HG03280 (cell line): Measurements from ENCODE around the gene GANAB.
"Not testable (repeated sequence)": the region's sequence is repeated elsewhere in the genome, so short reads cannot be mapped to it uniquely, and the experiment has no call there.

Source experiments
- ATAC-seq: cut with Tn5 transposase; IDR thresholded peaks from one replicate; pipeline ENCODE4 v1.9.1; 2021; ENCODE audit warnings: mild to moderate bottlenecking, moderate library complexity; ENCODE audit not compliant: unreplicated experiment

GANAB gene

GRCh38 chr11:62645946-62646824 lies at the start of gene GANAB:
Gene GANAB, minus strand, starts transcription at chr11:62646613. Its CDS starts 14 bp downstream, at chr11:62646599.
- peak; percentile 95 for ATAC-seq

- ATAC-seq, result peak; percentile 73
Observed at GRCh38 chr11:62694455-62695167, 48.2 kb upstream of the GANAB start.

GRCh38 chr11:62693624-62694023 lies 47.2 kb upstream of the GANAB start:
- not testable (repeated sequence) for ATAC-seq

GRCh38 chr11:62689421-62690183 lies 43.2 kb upstream of the GANAB start, which contains the start of gene LRRN4CL:
Gene LRRN4CL, minus strand, starts transcription at chr11:62689530. Its CDS starts 1,022 bp downstream, at chr11:62688508.
- ATAC-seq, result no peak

GRCh38 chr11:62688491-62688890 lies 42.1 kb upstream of the GANAB start:
- ATAC-seq, result no peak

GRCh38 chr11:62687508-62688396 lies 41.3 kb upstream of the GANAB start:
- ATAC-seq, result no peak

- no peak for ATAC-seq
Observed at GRCh38 chr11:62682518-62682917, 36.1 kb upstream of the GANAB start.

- ATAC-seq, result peak; percentile 61
Observed at GRCh38 chr11:62680825-62681240, 34.4 kb upstream of the GANAB start.

- peak; percentile 73 for ATAC-seq
Observed at GRCh38 chr11:62678770-62679696, 32.6 kb upstream of the GANAB start, which contains the start of gene UBXN1. Gene UBXN1, minus strand, starts transcription at chr11:62679073. Its CDS starts 150 bp downstream, at chr11:62678923.

GRCh38 chr11:62678433-62678769 lies 32.0 kb upstream of the GANAB start:
- peak; percentile 7 for ATAC-seq

- no peak for ATAC-seq
Observed at GRCh38 chr11:62677714-62678113, 31.3 kb upstream of the GANAB start.

GRCh38 chr11:62677156-62677555 lies 30.7 kb upstream of the GANAB start:
- ATAC-seq, result no peak

GRCh38 chr11:62676698-62677097 lies 30.3 kb upstream of the GANAB start:
- ATAC-seq, result no peak

- ATAC-seq, result not testable (repeated sequence)
Observed at GRCh38 chr11:62675415-62675814, 29.0 kb upstream of the GANAB start.

- no peak for ATAC-seq
Observed at GRCh38 chr11:62673196-62673525, 26.7 kb upstream of the GANAB start.

- peak; percentile 52 for ATAC-seq
Observed at GRCh38 chr11:62671608-62672389, 25.4 kb upstream of the GANAB start, which contains the start of the genes LBHD1 and UQCC3. Gene LBHD1, minus strand, starts transcription at chr11:62672267. Its CDS starts 2,236 bp downstream, at chr11:62670031. Gene UQCC3, plus strand, starts transcription at chr11:62671673. Its CDS starts 73 bp downstream, at chr11:62671746.

GRCh38 chr11:62671236-62671607 lies 24.8 kb upstream of the GANAB start:
- peak; percentile 22 for ATAC-seq
